Astrocyte (in vitro differentiated cells and primary cell): Measurements from ENCODE around the gene BICRA. TPM values are rescaled to one million over a fixed set of nuclear protein-coding genes. Genes with fewer than 3 reads are reported as not detected.

Experiments
- DNase-seq: peaks from one replicate; pipeline ENCODE4 v3.0.0-alpha.2; 2010; ENCODE audit warnings: low read depth
- FAIRE-seq: peaks from 2 replicates; lab custom pipeline; 2011; peaks lifted over from hg19 to GRCh38; lab: Jason Lieb, UNC
- H2AFZ ChIP-seq: 2 replicates; pipeline ENCODE4 v1.6.0; 2012; ENCODE audit warnings: low read depth, low read length, inconsistent platforms
- H3K27ac ChIP-seq: 2 replicates; pipeline ENCODE4 v1.5.1; 2011; ENCODE audit warnings: low read depth, low read length, inconsistent platforms
- H3K27me3 ChIP-seq: 2 replicates; pipeline ENCODE4 v1.6.0; 2011; ENCODE audit warnings: low read length, inconsistent platforms; ENCODE audit not compliant: insufficient read depth
- H3K36me3 ChIP-seq: 2 replicates; pipeline ENCODE4 v1.5.1; 2011; ENCODE audit warnings: low read length, inconsistent platforms; ENCODE audit not compliant: insufficient read depth
- H3K4me1 ChIP-seq: 2 replicates; pipeline ENCODE4 v1.5.1; 2011; ENCODE audit warnings: low read length, inconsistent platforms; ENCODE audit not compliant: insufficient read depth
- H3K4me2 ChIP-seq: 2 replicates; pipeline ENCODE4 v1.6.0; 2012; ENCODE audit warnings: low read length, inconsistent platforms
- H3K4me3 ChIP-seq: 2 replicates; pipeline ENCODE4 v1.5.1; 2011; ENCODE audit warnings: low read depth, mild to moderate bottlenecking, low read length, inconsistent platforms; ENCODE audit not compliant: insufficient read depth
- H3K79me2 ChIP-seq: 2 replicates; pipeline ENCODE4 v1.6.0; 2012; ENCODE audit warnings: mild to moderate bottlenecking, low read length, inconsistent platforms; ENCODE audit not compliant: insufficient read depth
- H3K9ac ChIP-seq: 2 replicates; pipeline ENCODE4 v1.6.0; 2012; ENCODE audit warnings: mild to moderate bottlenecking, low read length, inconsistent platforms
- H3K9me3 ChIP-seq: 2 replicates; pipeline ENCODE4 v1.5.1; 2012; ENCODE audit warnings: low read depth, mild to moderate bottlenecking, low read length, inconsistent platforms; ENCODE audit not compliant: insufficient read depth
- H4K20me1 ChIP-seq: 2 replicates; pipeline ENCODE4 v1.6.0; 2012; ENCODE audit warnings: low read length, inconsistent platforms; ENCODE audit not compliant: insufficient read depth
- H3K27ac Mint-ChIP-seq: one replicate; pipeline ENCODE4 v1.8.0; 2021; ENCODE audit warnings: mild to moderate bottlenecking, mixed read lengths; ENCODE audit not compliant: unreplicated experiment
- H3K27me3 Mint-ChIP-seq: one replicate; pipeline ENCODE4 v1.8.0; 2021; ENCODE audit warnings: low read depth, mixed read lengths; ENCODE audit not compliant: unreplicated experiment
- H3K36me3 Mint-ChIP-seq: one replicate; pipeline ENCODE4 v1.8.0; 2021; ENCODE audit warnings: low read depth, mixed read lengths; ENCODE audit not compliant: unreplicated experiment
- H3K4me1 Mint-ChIP-seq: one replicate; pipeline ENCODE4 v1.8.0; 2021; ENCODE audit warnings: low read depth, mixed read lengths; ENCODE audit not compliant: unreplicated experiment
- H3K4me3 Mint-ChIP-seq: one replicate; pipeline ENCODE4 v1.8.0; 2021; ENCODE audit warnings: mild to moderate bottlenecking, moderate library complexity, mixed read lengths; ENCODE audit not compliant: unreplicated experiment
- H3K9me3 Mint-ChIP-seq: one replicate; pipeline ENCODE4 v1.8.0; 2021; ENCODE audit warnings: mild to moderate bottlenecking, mixed read lengths; ENCODE audit not compliant: unreplicated experiment
- EZH2 ChIP-seq: IDR thresholded peaks from 2 replicates; pipeline ENCODE4 v1.6.1; 2012; ENCODE audit warnings: mild to moderate bottlenecking, low read length, inconsistent platforms; ENCODE audit not compliant: insufficient read depth
- total RNA-seq: library from RNA; stranded (reverse); gene quantifications from 2 replicates; pipeline ENCODE4 v1.2.1, GENCODE V29; 2021
- TF ChIP-seq, protein P1 (sequence below): IDR thresholded peaks from 2 replicates; pipeline ENCODE4 v1.5.1; 2011; ENCODE audit warnings: low read depth, mild to moderate bottlenecking, inconsistent platforms, low read length, moderate library complexity; ENCODE audit not compliant: insufficient read depth

BICRA gene
- total RNA-seq, 1 donor from 2014 or later = 20.7 TPM

DNA sequence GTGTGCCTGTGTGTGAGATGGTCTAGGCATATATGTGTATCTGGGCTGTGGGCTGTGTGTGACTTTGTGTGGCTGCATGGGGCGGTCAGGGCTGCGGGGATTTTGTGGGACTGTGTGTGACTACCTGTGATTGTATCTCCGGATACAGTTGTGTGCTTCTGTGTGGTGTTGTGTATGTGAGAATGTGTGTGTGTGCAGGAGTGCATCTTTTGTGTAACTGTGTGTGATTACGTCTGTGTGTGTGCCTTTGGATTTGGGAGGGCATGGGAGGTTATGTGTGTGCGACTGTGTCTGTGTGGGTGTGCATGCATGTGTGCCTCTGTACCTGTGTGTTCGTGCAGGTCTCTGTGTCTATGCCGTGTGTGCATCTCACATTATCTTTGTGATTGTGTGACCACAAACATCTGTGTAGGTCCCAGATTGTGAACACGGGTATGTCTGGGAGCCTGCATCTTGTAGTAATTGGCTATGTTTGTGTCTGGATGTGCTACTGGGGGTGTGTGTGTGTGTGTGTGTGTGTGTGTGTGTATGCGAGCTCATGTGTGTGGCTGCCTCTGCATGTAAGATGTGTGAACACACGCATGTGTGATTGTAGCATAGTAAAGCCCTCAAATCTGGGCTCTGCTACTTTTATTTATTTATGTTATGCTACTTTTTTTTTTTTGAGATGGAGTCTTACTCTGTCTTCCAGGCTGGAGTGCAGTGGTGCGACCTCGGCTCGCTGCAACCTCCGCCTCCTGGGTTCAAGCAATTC, 111.9 kb downstream of the BICRA start:
- Histone ChIP-seq H3K4me3 (no peak overlapping the region), H3K79me2 (peaks cover 43% of the 10 kb centered on the region), H3K27ac (no peak overlapping the region), H3K27me3 (no peaks in the 10 kb centered on the region), H2AFZ (no peak overlapping the region), H3K4me2 (peak overlapping the region; percentile 84), H4K20me1 (peaks cover 20% of the 10 kb centered on the region), H3K9me3 (no peaks in the 10 kb centered on the region), H3K9ac (peak overlapping the region; percentile 83), H3K4me1 (peaks cover 44% of the 10 kb centered on the region), H3K36me3 (peaks cover 14% of the 10 kb centered on the region)
- Mint-ChIP-seq H3K4me1 (peaks cover 31% of the 10 kb centered on the region), H3K27me3 (no peaks in the 10 kb centered on the region), H3K4me3 (peak overlapping the region; percentile 47), H3K9me3 (peaks cover 3% of the 10 kb centered on the region), H3K27ac (no peak overlapping the region), H3K36me3 (peaks cover 27% of the 10 kb centered on the region)
- FAIRE-seq = no peak
- DNase-seq = no peak
- TF ChIP-seq, protein P1, sequence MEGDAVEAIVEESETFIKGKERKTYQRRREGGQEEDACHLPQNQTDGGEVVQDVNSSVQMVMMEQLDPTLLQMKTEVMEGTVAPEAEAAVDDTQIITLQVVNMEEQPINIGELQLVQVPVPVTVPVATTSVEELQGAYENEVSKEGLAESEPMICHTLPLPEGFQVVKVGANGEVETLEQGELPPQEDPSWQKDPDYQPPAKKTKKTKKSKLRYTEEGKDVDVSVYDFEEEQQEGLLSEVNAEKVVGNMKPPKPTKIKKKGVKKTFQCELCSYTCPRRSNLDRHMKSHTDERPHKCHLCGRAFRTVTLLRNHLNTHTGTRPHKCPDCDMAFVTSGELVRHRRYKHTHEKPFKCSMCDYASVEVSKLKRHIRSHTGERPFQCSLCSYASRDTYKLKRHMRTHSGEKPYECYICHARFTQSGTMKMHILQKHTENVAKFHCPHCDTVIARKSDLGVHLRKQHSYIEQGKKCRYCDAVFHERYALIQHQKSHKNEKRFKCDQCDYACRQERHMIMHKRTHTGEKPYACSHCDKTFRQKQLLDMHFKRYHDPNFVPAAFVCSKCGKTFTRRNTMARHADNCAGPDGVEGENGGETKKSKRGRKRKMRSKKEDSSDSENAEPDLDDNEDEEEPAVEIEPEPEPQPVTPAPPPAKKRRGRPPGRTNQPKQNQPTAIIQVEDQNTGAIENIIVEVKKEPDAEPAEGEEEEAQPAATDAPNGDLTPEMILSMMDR = no peak
- TF ChIP-seq EZH2 = no peak

DNA sequence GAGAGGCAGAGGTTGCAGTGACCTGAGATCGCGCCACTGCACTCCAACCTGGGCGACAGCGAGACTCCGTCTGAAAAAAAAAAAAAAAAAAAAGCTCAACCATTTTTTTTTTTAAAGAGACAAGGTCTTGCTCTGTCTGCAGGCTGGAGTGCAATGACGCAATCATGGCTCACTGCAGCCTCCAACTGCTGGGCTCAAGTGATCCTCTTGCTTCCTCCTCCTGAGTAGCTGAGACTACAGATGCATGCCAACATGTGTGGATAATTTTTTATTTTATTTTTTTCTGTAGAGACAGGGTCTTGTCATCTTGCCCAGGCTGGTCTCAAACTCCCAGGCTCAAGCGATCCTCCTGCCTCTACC, 114.6 kb downstream of the BICRA start:
- H3K27ac ChIP-seq = peak overlapping the region; percentile 90
- Mint-ChIP-seq H3K4me3 (no peak overlapping the region), H3K9me3 (no peaks in the 10 kb centered on the region), H3K4me1 (peaks cover 26% of the 10 kb centered on the region), H3K27ac (peak overlapping the region; percentile 69), H3K36me3 (peaks cover 21% of the 10 kb centered on the region), H3K27me3 (no peaks in the 10 kb centered on the region)
- no peaks in the 10 kb centered on the region for H3K9me3 ChIP-seq
- H3K36me3 ChIP-seq = peaks cover 21% of the 10 kb centered on the region
- peak overlapping the region; percentile 74 for H3K9ac ChIP-seq
- peak overlapping the region; percentile 6 for H3K4me3 ChIP-seq
- no peaks in the 10 kb centered on the region for H3K27me3 ChIP-seq
- H4K20me1 ChIP-seq = peaks cover 14% of the 10 kb centered on the region
- peak; percentile 92 for DNase-seq
- peak overlapping the region; percentile 67 for H3K4me2 ChIP-seq
- FAIRE-seq = no peak
- peaks cover 26% of the 10 kb centered on the region for H3K79me2 ChIP-seq
- no peak overlapping the region for H2AFZ ChIP-seq
- no peak for TF ChIP-seq EZH2
- TF ChIP-seq, protein P1 = no peak
- H3K4me1 ChIP-seq = peaks cover 43% of the 10 kb centered on the region
